Endometrium (tissue), 2 donors: ENCODE data around the gene LGALS9B.
"Not testable (repeated sequence)": the region's sequence is repeated elsewhere in the genome, so short reads cannot be mapped to it uniquely, and the experiment has no call there.

Experiments
- FAIRE-seq: peaks from 2 replicates; lab custom pipeline; 2012; peaks lifted over from hg19 to GRCh38; lab: Jason Lieb, UNC
- donor health status: control.
- donor health status: control.

Gene LGALS9B

GRCh38 chr17:20415479-20415878 is 51.9 kb downstream of the LGALS9B start:
- not testable (repeated sequence) for FAIRE-seq

- not testable (repeated sequence) for FAIRE-seq
These were observed 65.9 kb downstream of the LGALS9B start for GRCh38 chr17:20401306-20402022.

DNA sequence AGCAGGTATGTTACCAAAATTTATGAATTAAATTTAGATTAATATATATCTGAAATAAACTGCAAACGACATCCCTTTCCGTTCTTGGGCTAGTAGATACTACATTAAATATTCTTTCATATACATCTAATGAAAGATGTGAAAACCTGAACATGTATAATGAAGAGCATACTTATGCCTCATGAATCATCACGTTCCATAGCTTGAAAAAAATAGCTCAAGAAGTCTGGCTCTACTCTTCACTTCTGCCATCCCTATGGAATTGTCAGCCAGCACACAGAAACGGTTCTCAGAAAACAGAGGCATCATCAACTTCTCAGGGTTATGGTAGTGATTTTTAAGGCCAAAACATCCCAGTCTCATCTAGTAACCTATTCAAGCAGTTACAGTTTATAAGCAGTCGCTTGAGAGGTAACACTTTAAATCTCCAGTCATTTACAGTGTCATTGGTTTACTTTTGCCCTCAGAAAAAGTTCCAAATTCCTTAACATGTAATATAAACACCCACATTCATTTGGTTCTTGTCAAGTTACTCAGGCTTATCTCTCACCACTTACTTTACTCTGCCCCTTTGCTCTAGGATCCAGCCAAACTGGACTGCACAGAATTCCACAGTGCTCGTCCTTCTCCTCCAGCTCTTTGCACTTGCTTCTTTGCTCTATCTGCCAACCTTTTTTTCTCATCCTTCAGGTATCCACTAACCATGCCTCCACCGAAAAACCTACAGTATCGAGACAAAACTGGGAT is 66.6 kb downstream of the LGALS9B start:
- FAIRE-seq: not testable (repeated sequence)
